Activated CD8-positive, alpha-beta T cell treated with anti-CD3 and anti-CD28 coated beads for 36 hours (primary cell): Measurements from ENCODE around the gene PLCB4. TPM values are rescaled to one million over a fixed set of nuclear protein-coding genes. Genes with fewer than 3 reads are reported as not detected.

ENCODE experiments used
- ATAC-seq: fragments of 200-7000 bp; cut with Tn5 transposase; one replicate; pipeline ENCODE4 v1.10.0; 2021; ENCODE audit warnings: mild to moderate bottlenecking, moderate library complexity
- CTCF ChIA-PET: fragments of 350-600 bp; sonication (Branson Sonifier 250); formaldehyde crosslinking; loops from one replicate; lab custom pipeline; 2021; ENCODE audit warnings: antibody characterized with exemption; lab: Charles Lee
- POLR2A ChIA-PET: fragments of 350-600 bp; sonication (Branson Sonifier 250); formaldehyde crosslinking; loops from one replicate; lab custom pipeline; 2021; ENCODE audit warnings: antibody characterized with exemption; lab: Charles Lee
- DNase-seq: peaks from one replicate; pipeline ENCODE4 v3.0.0-alpha.2; 2020
- H3K27ac Mint-ChIP-seq: one replicate; pipeline ENCODE4 v1.8.0; 2021; ENCODE audit warnings: mild to moderate bottlenecking, mixed read lengths
- H3K27me3 Mint-ChIP-seq: one replicate; pipeline ENCODE4 v1.8.0; 2021; ENCODE audit warnings: mixed read lengths
- H3K36me3 Mint-ChIP-seq: one replicate; pipeline ENCODE4 v1.8.0; 2021; ENCODE audit warnings: low read depth, mixed read lengths
- H3K4me1 Mint-ChIP-seq: one replicate; pipeline ENCODE4 v1.8.0; 2021; ENCODE audit warnings: low read depth, mixed read lengths
- H3K4me3 Mint-ChIP-seq: one replicate; pipeline ENCODE4 v1.8.0; 2021; ENCODE audit warnings: mild to moderate bottlenecking, moderate library complexity, mixed read lengths
- H3K9me3 Mint-ChIP-seq: one replicate; pipeline ENCODE4 v1.8.0; 2021; ENCODE audit warnings: mixed read lengths
- CTCF ChIP-seq: fragments of 200-600 bp; IDR thresholded peaks from one replicate; pipeline ENCODE4 v1.8.0; 2022; ENCODE audit warnings: antibody characterized with exemption, mild to moderate bottlenecking
- intact Hi-C: fragments of 100-400 bp; cut with micrococcal nuclease; formaldehyde crosslinking; loops from one replicate; pipeline ENCODE4 v1.10.0; 2022
- total RNA-seq, 2 experiments: library from RNA; stranded (reverse); gene quantifications; one replicate each; pipeline ENCODE4 v1.2.3, GENCODE V29; 2021

PLCB4 gene
- total RNA-seq, 2 experiments from 2014 or later, result not detected

DNA sequence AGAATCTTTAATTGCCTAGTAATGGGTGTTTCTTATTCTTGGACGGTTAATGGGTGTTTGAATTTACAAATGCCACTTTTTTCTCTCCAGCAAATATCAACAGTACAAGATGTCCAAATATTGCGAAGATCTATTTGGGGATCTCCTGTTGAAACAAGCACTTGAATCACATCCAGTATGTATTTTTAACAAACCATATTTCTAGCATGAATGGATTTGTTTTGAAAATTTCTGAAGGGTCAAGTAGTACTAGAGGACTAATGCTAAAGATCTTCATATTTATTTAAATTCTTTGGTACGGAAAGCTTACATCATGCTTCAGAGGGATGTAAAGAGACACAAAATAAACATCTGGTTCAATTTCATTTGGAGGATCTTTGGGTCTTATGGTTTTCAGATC, 321.6 kb downstream of the PLCB4 start:
- no peak overlapping the region for H3K27ac Mint-ChIP-seq
- POLR2A ChIA-PET, result no interaction called here
- H3K9me3 Mint-ChIP-seq, result peaks cover 2% of the 10 kb centered on the region
- H3K27me3 Mint-ChIP-seq, result no peaks in the 10 kb centered on the region
- DNase-seq, result no peak
- no peaks in the 10 kb centered on the region for H3K4me1 Mint-ChIP-seq
- ATAC-seq, result no peak
- no peak for TF ChIP-seq CTCF
- CTCF ChIA-PET, result interaction anchor here (4.9 kb wide), 1 partner anchor 17 kb away, joined by 22 read pairs; no protein-coding TSS in a partner anchor
- no peak overlapping the region for H3K4me3 Mint-ChIP-seq
- intact Hi-C loops, result loop anchor here (10.0 kb wide), 1 partner anchor 536 kb away; no protein-coding TSS in a partner anchor
- no peaks in the 10 kb centered on the region for H3K36me3 Mint-ChIP-seq

DNA sequence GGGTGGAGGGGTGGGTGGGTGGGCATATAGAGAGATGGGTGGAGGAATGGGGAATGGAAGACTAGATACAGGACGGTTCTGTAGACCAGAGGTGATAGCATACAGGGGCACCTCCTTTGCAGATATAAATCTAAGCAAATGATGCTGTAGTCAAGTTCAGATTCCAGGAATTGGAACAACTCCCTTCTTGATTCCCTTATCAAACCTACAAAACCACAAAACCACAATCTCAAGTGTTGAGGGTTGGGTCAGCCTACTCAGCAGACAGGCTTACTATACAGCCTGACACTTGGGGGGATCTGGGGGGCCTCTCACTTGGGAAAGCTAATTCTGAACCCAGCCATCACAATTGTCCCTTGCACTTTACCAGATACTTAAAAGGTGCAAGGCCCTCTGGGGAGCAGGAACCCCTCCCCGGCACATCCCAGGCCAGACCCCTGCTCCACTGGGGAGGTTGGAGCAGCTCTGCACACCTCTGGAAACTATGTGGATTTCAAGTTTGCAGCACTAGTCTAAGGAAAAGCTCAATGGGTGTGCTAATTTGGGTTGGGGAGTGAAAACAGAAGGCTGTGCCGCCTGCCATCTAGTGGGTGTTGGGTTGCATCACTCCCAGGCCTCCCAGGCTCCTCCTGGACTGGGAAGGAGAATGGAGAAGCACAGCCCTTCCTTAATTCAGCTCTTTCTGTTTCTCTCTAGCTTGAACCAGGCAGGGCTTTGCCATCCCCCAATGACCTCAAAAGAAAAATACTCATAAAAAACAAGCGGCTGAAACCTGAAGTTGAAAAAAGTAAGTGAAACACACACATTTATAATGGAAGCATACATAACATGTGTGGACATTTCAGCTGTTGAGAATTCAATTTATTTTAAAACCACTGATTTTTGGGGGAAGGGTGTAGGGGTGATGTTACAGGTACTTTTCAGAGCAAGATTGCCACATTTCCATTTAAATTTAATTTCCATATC, 324.3 kb downstream of the PLCB4 start:
- ChIA-PET POLR2A (no interaction called here), CTCF (interaction anchor here (1.0 to 4.9 kb wide), 2 partner anchors 14 to 36 kb away, joined by 3 to 22 read pairs; no protein-coding TSS in a partner anchor)
- peak; percentile 7 for TF ChIP-seq CTCF
- no peaks in the 10 kb centered on the region for H3K27me3 Mint-ChIP-seq
- ATAC-seq, result no peak
- H3K4me1 Mint-ChIP-seq, result no peaks in the 10 kb centered on the region
- H3K36me3 Mint-ChIP-seq, result no peaks in the 10 kb centered on the region
- H3K9me3 Mint-ChIP-seq, result no peaks in the 10 kb centered on the region
- intact Hi-C loops, result loop anchor here (10.0 kb wide), 1 partner anchor 538 kb away; no protein-coding TSS in a partner anchor
- no peak overlapping the region for H3K27ac Mint-ChIP-seq
- no peak overlapping the region for H3K4me3 Mint-ChIP-seq
- peak; percentile 12 for DNase-seq

DNA sequence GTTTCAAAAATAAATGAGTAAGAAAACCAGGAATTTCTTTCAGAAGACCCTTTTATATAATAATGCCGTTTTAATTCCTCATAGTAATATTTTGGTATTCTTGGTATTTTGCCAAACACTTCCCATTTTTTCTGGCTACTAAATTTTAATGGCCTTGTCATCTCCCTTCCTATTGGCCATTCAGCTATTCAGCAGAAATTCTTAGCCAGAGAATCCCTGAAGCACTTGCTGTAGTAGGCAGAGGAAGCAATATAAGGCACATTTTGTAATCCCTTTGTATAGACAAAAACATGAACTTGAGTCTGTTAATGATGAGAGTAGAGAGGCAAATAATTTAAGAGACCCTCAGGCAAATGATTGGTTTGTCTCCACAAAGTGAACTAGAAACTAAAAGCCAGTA, 327.1 kb downstream of the PLCB4 start:
- DNase-seq, result no peak
- Mint-ChIP-seq H3K4me1 (no peaks in the 10 kb centered on the region), H3K4me3 (no peak overlapping the region), H3K27me3 (no peaks in the 10 kb centered on the region), H3K9me3 (no peaks in the 10 kb centered on the region), H3K27ac (no peak overlapping the region), H3K36me3 (no peaks in the 10 kb centered on the region)
- ATAC-seq, result no peak
- ChIA-PET CTCF (interaction anchor here (1.8 kb wide), 1 partner anchor 12 kb away, joined by 9 read pairs; no protein-coding TSS in a partner anchor), POLR2A (no interaction called here)
- no peak for TF ChIP-seq CTCF
- intact Hi-C loops, result loop anchor here (10.0 kb wide), 1 partner anchor 541 kb away; no protein-coding TSS in a partner anchor

- no peak for DNase-seq
- Mint-ChIP-seq H3K9me3 (no peaks in the 10 kb centered on the region), H3K36me3 (no peaks in the 10 kb centered on the region), H3K4me1 (no peaks in the 10 kb centered on the region), H3K4me3 (no peak overlapping the region), H3K27ac (no peak overlapping the region), H3K27me3 (no peaks in the 10 kb centered on the region)
- CTCF ChIA-PET, result interaction anchor here (1.2 kb wide), 1 partner anchor 10 kb away, joined by 6 read pairs; no protein-coding TSS in a partner anchor
- POLR2A ChIA-PET, result no interaction called here
- no peak for ATAC-seq
- no peak for TF ChIP-seq CTCF
- intact Hi-C loops, result loop anchor here (10.0 kb wide), 1 partner anchor 543 kb away; no protein-coding TSS in a partner anchor
Measured at GRCh38 chr20:9397928-9398327, 329.0 kb downstream of the PLCB4 start.
